BLaER1 treated with 17β-estradiol and CSF1 and Interleukin-3, amounts not matched to agents 10 nM and 100 nM (cell line): ENCODE data around the gene CALML4.

Experiments used
- H3K27ac ChIP-seq, 11 experiments: shearing (Covaris generic); formaldehyde crosslinking; 2 replicates each; pipeline ENCODE4 v1.8.1; 2022
- H3K27me3 ChIP-seq, 11 experiments: shearing (Covaris generic); formaldehyde crosslinking; 2 replicates each; pipeline ENCODE4 v1.8.1; 2022
- H3K36me3 ChIP-seq, 11 experiments: shearing (Covaris generic); formaldehyde crosslinking; 2 replicates each; pipeline ENCODE4 v1.8.1; 2022
- H3K4me1 ChIP-seq, 10 experiments: shearing (Covaris generic); formaldehyde crosslinking; 2 replicates each; pipeline ENCODE4 v1.8.1; 2022
- H3K4me2 ChIP-seq, 11 experiments: shearing (Covaris generic); formaldehyde crosslinking; 2 replicates each; pipeline ENCODE4 v1.8.1; 2022
- H3K4me3 ChIP-seq, 10 experiments: shearing (Covaris generic); formaldehyde crosslinking; 2 replicates each; pipeline ENCODE4 v1.8.1; 2022
- H3K9ac ChIP-seq, 11 experiments: shearing (Covaris generic); formaldehyde crosslinking; 2 replicates each; pipeline ENCODE4 v1.8.1; 2022
- H3K9me3 ChIP-seq, 11 experiments: shearing (Covaris generic); formaldehyde crosslinking; replicated peaks in 1 of 11; 2 replicates each; pipeline ENCODE4 v1.8.1; 2022
- H4K20me1 ChIP-seq, 11 experiments: shearing (Covaris generic); formaldehyde crosslinking; 2 replicates each; pipeline ENCODE4 v1.8.1; 2022
- Cebpa-rat ChIP-seq, 11 experiments: shearing (Covaris generic); IDR thresholded peaks; 2 replicates each; pipeline ENCODE4 v1.8.1; 2022

Gene CALML4

GRCh38 chr15:68211656-68212320 is 6.7 kb upstream of the CALML4 start:
- no peak overlapping the region for H3K27ac ChIP-seq
- TF ChIP-seq Cebpa-rat (IDR thresholded peaks at IDR 0.05) = no peak
- peaks cover 72 to 90% (median 80%) of the 10 kb centered on the region in 10 experiments for H3K4me1 ChIP-seq

GRCh38 chr15:68210821-68211655 is 5.9 kb upstream of the CALML4 start:
- no peak for TF ChIP-seq Cebpa-rat (IDR thresholded peaks at IDR 0.05)
- H3K27me3 ChIP-seq = no peaks in the 10 kb centered on the region
- peak overlapping the region; percentile 52 to 91 (median 71); a peak in 20 of 22 replicates for H3K27ac ChIP-seq
- peak overlapping the region; percentile 4 to 76 (median 55); a peak in 17 of 22 replicates for H3K9ac ChIP-seq
- peaks cover 0 to 67% (median 47%) of the 10 kb centered on the region in 11 experiments; a peak in 17 of 22 replicates for H4K20me1 ChIP-seq
- H3K4me3 ChIP-seq = peak overlapping the region in 7 of 10 experiments; percentile 2 to 39 (median 22); a peak in 7 of 20 replicates
- peak overlapping the region; percentile 81 to 97 (median 89) for H3K4me2 ChIP-seq
- H3K9me3 ChIP-seq = no peaks in the 10 kb centered on the region
- peaks cover 0 to 53% (median 14%) of the 10 kb centered on the region in 11 experiments; a peak in 12 of 22 replicates for H3K36me3 ChIP-seq
- H3K4me1 ChIP-seq = peaks cover 72 to 92% (median 83%) of the 10 kb centered on the region in 10 experiments

More at GRCh38 chr15:68211656-68212320, 6.7 kb upstream of the CALML4 start:
- Histone ChIP-seq H3K9me3 (no peaks in the 10 kb centered on the region), H3K4me3 (no peak overlapping the region), H4K20me1 (peaks cover 0 to 74% (median 55%) of the 10 kb centered on the region in 11 experiments; a peak in 17 of 22 replicates), H3K36me3 (peaks cover 0 to 58% (median 20%) of the 10 kb centered on the region in 11 experiments; a peak in 17 of 22 replicates), H3K27me3 (no peaks in the 10 kb centered on the region), H3K9ac (peak overlapping the region in 1 of 11 experiments; percentile 73; a peak in 1 of 22 replicates), H3K4me2 (peak overlapping the region in 7 of 11 experiments; percentile 81 to 97 (median 89); a peak in 8 of 22 replicates)

- no peak for TF ChIP-seq Cebpa-rat (IDR thresholded peaks at IDR 0.05)
- Histone ChIP-seq H3K4me3 (peak overlapping the region in 7 of 10 experiments; percentile 2 to 39 (median 22); a peak in 7 of 20 replicates), H3K4me2 (peak overlapping the region; percentile 81 to 97 (median 89)), H4K20me1 (peaks cover 0 to 60% (median 41%) of the 10 kb centered on the region in 11 experiments; a peak in 15 of 22 replicates), H3K9ac (peak overlapping the region; percentile 4 to 76 (median 55); a peak in 17 of 22 replicates), H3K36me3 (peaks cover 0 to 46% (median 14%) of the 10 kb centered on the region in 11 experiments; a peak in 12 of 22 replicates), H3K27me3 (no peaks in the 10 kb centered on the region), H3K27ac (peak overlapping the region; percentile 52 to 91 (median 71); a peak in 20 of 22 replicates), H3K9me3 (no peaks in the 10 kb centered on the region), H3K4me1 (peaks cover 72 to 92% (median 83%) of the 10 kb centered on the region in 10 experiments)
Measured at GRCh38 chr15:68210409-68210756, 5.3 kb upstream of the CALML4 start.

GRCh38 chr15:68209735-68210408 is 4.7 kb upstream of the CALML4 start:
- H3K4me1 ChIP-seq = peaks cover 72 to 92% (median 83%) of the 10 kb centered on the region in 10 experiments
- H3K27me3 ChIP-seq = no peaks in the 10 kb centered on the region
- peak overlapping the region; percentile 52 to 91 (median 73); a peak in 19 of 22 replicates for H3K27ac ChIP-seq
- peak overlapping the region; percentile 4 to 76 (median 55); a peak in 17 of 22 replicates for H3K9ac ChIP-seq
- TF ChIP-seq Cebpa-rat (IDR thresholded peaks at IDR 0.05) = no peak
- peaks cover 0 to 56% (median 35%) of the 10 kb centered on the region in 11 experiments; a peak in 15 of 22 replicates for H4K20me1 ChIP-seq
- peak overlapping the region; percentile 81 to 97 (median 89) for H3K4me2 ChIP-seq
- H3K36me3 ChIP-seq = peaks cover 0 to 45% (median 14%) of the 10 kb centered on the region in 11 experiments; a peak in 12 of 22 replicates
- peak overlapping the region in 4 of 10 experiments; percentile 2 to 37 (median 10); a peak in 5 of 20 replicates for H3K4me3 ChIP-seq
- no peaks in the 10 kb centered on the region for H3K9me3 ChIP-seq

- Histone ChIP-seq H3K27me3 (no peaks in the 10 kb centered on the region), H3K27ac (peak overlapping the region in 9 of 11 experiments; percentile 62 to 91 (median 75); a peak in 19 of 22 replicates), H3K9me3 (no peaks in the 10 kb centered on the region), H3K4me2 (peak overlapping the region; percentile 81 to 97 (median 89)), H3K4me3 (peak overlapping the region in 4 of 10 experiments; percentile 17 to 37 (median 30); a peak in 4 of 20 replicates), H3K4me1 (peaks cover 72 to 92% (median 83%) of the 10 kb centered on the region in 10 experiments), H4K20me1 (peaks cover 0 to 50% (median 29%) of the 10 kb centered on the region in 11 experiments; a peak in 15 of 22 replicates), H3K9ac (peak overlapping the region in 7 of 11 experiments; percentile 27 to 76 (median 73); a peak in 15 of 22 replicates), H3K36me3 (peaks cover 0 to 45% (median 14%) of the 10 kb centered on the region in 11 experiments; a peak in 12 of 22 replicates)
- no peak for TF ChIP-seq Cebpa-rat (IDR thresholded peaks at IDR 0.05)
Measured at GRCh38 chr15:68209272-68209671, 4.1 kb upstream of the CALML4 start.

- H3K9me3 ChIP-seq = no peaks in the 10 kb centered on the region
- peak overlapping the region; percentile 81 to 97 (median 89) for H3K4me2 ChIP-seq
- H4K20me1 ChIP-seq = peaks cover 0 to 45% (median 24%) of the 10 kb centered on the region in 11 experiments; a peak in 15 of 22 replicates
- no peak for TF ChIP-seq Cebpa-rat (IDR thresholded peaks at IDR 0.05)
- H3K36me3 ChIP-seq = peaks cover 0 to 40% (median 9%) of the 10 kb centered on the region in 11 experiments; a peak in 11 of 22 replicates
- peak overlapping the region; percentile 27 to 76 (median 61); a peak in 21 of 22 replicates for H3K9ac ChIP-seq
- peak overlapping the region in 7 of 10 experiments; percentile 4 to 38 (median 29); a peak in 8 of 20 replicates for H3K4me3 ChIP-seq
- H3K4me1 ChIP-seq = peaks cover 72 to 92% (median 83%) of the 10 kb centered on the region in 10 experiments
- H3K27ac ChIP-seq = peak overlapping the region; percentile 25 to 91 (median 73); a peak in 21 of 22 replicates
- H3K27me3 ChIP-seq = no peaks in the 10 kb centered on the region
Measured at GRCh38 chr15:68208636-68209240, 3.6 kb upstream of the CALML4 start.

GRCh38 chr15:68208136-68208535 is 3.0 kb upstream of the CALML4 start:
- peak overlapping the region in 10 of 11 experiments; percentile 33 to 91 (median 74); a peak in 21 of 22 replicates for H3K27ac ChIP-seq
- peak overlapping the region in 6 of 10 experiments; percentile 4 to 37 (median 22); a peak in 6 of 20 replicates for H3K4me3 ChIP-seq
- H3K4me1 ChIP-seq = peaks cover 76 to 92% (median 88%) of the 10 kb centered on the region in 10 experiments
- H3K36me3 ChIP-seq = peaks cover 0 to 34% (median 9%) of the 10 kb centered on the region in 11 experiments; a peak in 11 of 22 replicates
- H3K9ac ChIP-seq = peak overlapping the region; percentile 27 to 76 (median 61); a peak in 19 of 22 replicates
- TF ChIP-seq Cebpa-rat (IDR thresholded peaks at IDR 0.05) = no peak
- H3K4me2 ChIP-seq = peak overlapping the region; percentile 81 to 97 (median 89)
- H3K9me3 ChIP-seq = no peaks in the 10 kb centered on the region
- no peaks in the 10 kb centered on the region for H3K27me3 ChIP-seq
- peaks cover 0 to 39% (median 18%) of the 10 kb centered on the region in 11 experiments; a peak in 15 of 22 replicates for H4K20me1 ChIP-seq
